GM19043 (cell line): ENCODE results near the gene TMOD3.

ENCODE experiments used
- ATAC-seq: cut with Tn5 transposase; IDR thresholded peaks from one replicate; pipeline ENCODE4 v1.9.1; 2021; ENCODE audit warnings: low read depth; ENCODE audit not compliant: unreplicated experiment

Gene TMOD3

GRCh38 chr15:51889486-51889885, 60.0 kb downstream of the TMOD3 start:
- no peak for ATAC-seq

GRCh38 chr15:51904421-51904820, 75.0 kb downstream of the TMOD3 start:
- no peak for ATAC-seq

GRCh38 chr15:51904931-51905330, 75.5 kb downstream of the TMOD3 start:
- no peak for ATAC-seq

GRCh38 chr15:51907136-51907862, 77.8 kb downstream of the TMOD3 start:
- ATAC-seq: no peak

- ATAC-seq: no peak
Measured at GRCh38 chr15:51908316-51908715, 78.9 kb downstream of the TMOD3 start.

- ATAC-seq: no peak
Measured at GRCh38 chr15:51909584-51909983, 80.1 kb downstream of the TMOD3 start.

GRCh38 chr15:51912528-51912927, 83.1 kb downstream of the TMOD3 start:
- ATAC-seq: no peak

- no peak for ATAC-seq
Measured at GRCh38 chr15:51917493-51917892, 88.0 kb downstream of the TMOD3 start.

GRCh38 chr15:51924156-51925068, 95.0 kb downstream of the TMOD3 start:
- ATAC-seq: no peak

GRCh38 chr15:51926809-51927208, 97.4 kb downstream of the TMOD3 start:
- no peak for ATAC-seq

GRCh38 chr15:51931016-51931415, 101.6 kb downstream of the TMOD3 start:
- ATAC-seq: no peak

- no peak for ATAC-seq
Measured at GRCh38 chr15:51931638-51932037, 102.2 kb downstream of the TMOD3 start.

GRCh38 chr15:51932161-51932560, 102.7 kb downstream of the TMOD3 start:
- ATAC-seq: no peak

- peak; percentile 95 for ATAC-seq
Measured at GRCh38 chr15:51935466-51936104, 106.1 kb downstream of the TMOD3 start.

GRCh38 chr15:51936105-51936478, 106.6 kb downstream of the TMOD3 start:
- no peak for ATAC-seq

GRCh38 chr15:51938286-51938685, 108.8 kb downstream of the TMOD3 start:
- ATAC-seq: no peak

- no peak for ATAC-seq
Measured at GRCh38 chr15:51939216-51939615, 109.8 kb downstream of the TMOD3 start.

- no peak for ATAC-seq
Measured at GRCh38 chr15:51947124-51947523, 117.7 kb downstream of the TMOD3 start.

- ATAC-seq: no peak
Measured at GRCh38 chr15:51952805-51953204, 123.4 kb downstream of the TMOD3 start.

- no peak for ATAC-seq
Measured at GRCh38 chr15:51955504-51955903, 126.1 kb downstream of the TMOD3 start.
